Measurements from ENCODE around the gene NEUROD4.

DNA sequence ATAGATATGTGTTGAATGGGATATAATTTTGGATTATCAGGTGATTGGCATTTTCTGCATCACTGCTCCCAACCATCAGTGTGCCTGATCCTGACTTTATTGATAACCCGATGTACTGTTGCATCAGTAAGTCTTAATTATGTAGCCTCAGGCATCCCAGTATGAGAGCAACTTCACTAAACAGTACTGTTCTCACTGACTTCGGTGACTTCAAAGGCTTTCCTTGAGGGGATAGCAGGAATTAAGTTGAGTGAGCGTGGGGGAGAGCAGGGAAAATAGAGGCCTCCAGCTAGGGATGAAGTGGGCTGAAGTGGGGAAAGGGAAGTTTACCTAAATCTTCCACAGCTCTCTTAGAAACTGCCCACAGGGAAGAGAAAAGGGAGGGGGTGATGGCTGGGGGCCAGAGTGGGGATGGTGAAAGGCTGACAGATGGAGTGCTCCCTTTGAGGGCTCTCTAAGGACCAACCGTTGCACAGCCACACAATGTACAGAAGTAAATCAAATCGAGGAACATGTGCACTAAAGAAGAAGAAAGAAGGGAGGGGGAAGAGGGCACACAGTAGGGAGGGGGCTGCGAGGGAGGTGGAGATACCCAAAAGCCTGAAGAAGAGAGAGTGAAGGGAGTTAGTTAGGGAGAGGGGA lies 10.7 kb upstream of the NEUROD4 start:
- TF ChIP-seq POLR2A (IDR thresholded peaks at IDR 0.05), result no peak
- TF ChIP-seq, protein P1, sequence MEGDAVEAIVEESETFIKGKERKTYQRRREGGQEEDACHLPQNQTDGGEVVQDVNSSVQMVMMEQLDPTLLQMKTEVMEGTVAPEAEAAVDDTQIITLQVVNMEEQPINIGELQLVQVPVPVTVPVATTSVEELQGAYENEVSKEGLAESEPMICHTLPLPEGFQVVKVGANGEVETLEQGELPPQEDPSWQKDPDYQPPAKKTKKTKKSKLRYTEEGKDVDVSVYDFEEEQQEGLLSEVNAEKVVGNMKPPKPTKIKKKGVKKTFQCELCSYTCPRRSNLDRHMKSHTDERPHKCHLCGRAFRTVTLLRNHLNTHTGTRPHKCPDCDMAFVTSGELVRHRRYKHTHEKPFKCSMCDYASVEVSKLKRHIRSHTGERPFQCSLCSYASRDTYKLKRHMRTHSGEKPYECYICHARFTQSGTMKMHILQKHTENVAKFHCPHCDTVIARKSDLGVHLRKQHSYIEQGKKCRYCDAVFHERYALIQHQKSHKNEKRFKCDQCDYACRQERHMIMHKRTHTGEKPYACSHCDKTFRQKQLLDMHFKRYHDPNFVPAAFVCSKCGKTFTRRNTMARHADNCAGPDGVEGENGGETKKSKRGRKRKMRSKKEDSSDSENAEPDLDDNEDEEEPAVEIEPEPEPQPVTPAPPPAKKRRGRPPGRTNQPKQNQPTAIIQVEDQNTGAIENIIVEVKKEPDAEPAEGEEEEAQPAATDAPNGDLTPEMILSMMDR (IDR thresholded peaks at IDR 0.05), result no peak

Measured in adrenal gland (tissue), 5 donors.